Gastrocnemius medialis (tissue), 4 donors: ENCODE results near the gene GSK3B.

ENCODE experiments used
- POLR2A ChIP-seq, 2 donors: fragments of 450-650 bp; IDR thresholded peaks; one replicate each; pipeline ENCODE4 v1.6.1; 2017; ENCODE audit warnings: antibody characterized with exemption in 2 of 2, mild to moderate bottlenecking in 2 of 2, moderate library complexity in 2 of 2
- TF ChIP-seq, protein P1 (sequence below), 5 experiments: fragments of 450-650 bp in 3 of 5; fragments of 200-600 bp in 2 of 5; sonication (generic) in 2 of 5; IDR thresholded peaks in 4 of 5; conservative IDR thresholded peaks in 1 of 5; 1 replicate in 4 of 5; 2 replicates in 1 of 5; pipeline ENCODE4 v1.5.1; 2016 to 2019; ENCODE audit warnings: antibody characterized with exemption in 5 of 5, mild to moderate bottlenecking in 3 of 5, moderate library complexity in 3 of 5

DNA sequence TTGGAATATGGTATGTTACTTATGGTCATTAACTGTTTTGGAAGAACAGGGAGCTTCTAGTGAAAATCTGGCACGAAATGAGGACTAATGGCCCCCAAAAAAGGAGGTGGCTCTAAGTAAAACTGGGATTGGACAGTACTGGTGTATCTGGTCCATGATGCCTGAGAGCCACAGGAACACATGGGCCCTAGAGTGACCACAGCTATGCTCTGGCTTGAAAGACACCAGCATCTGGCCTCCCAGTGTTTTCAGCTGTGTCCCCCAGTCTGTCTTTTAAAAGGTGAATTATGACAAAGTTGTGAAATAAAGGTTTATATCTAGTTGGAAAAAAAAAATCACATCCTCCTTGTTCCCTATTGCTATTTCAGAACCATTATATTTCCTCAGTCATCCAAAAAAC is 64.5 kb downstream of the GSK3B start:
- TF ChIP-seq, protein P1, sequence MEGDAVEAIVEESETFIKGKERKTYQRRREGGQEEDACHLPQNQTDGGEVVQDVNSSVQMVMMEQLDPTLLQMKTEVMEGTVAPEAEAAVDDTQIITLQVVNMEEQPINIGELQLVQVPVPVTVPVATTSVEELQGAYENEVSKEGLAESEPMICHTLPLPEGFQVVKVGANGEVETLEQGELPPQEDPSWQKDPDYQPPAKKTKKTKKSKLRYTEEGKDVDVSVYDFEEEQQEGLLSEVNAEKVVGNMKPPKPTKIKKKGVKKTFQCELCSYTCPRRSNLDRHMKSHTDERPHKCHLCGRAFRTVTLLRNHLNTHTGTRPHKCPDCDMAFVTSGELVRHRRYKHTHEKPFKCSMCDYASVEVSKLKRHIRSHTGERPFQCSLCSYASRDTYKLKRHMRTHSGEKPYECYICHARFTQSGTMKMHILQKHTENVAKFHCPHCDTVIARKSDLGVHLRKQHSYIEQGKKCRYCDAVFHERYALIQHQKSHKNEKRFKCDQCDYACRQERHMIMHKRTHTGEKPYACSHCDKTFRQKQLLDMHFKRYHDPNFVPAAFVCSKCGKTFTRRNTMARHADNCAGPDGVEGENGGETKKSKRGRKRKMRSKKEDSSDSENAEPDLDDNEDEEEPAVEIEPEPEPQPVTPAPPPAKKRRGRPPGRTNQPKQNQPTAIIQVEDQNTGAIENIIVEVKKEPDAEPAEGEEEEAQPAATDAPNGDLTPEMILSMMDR (IDR thresholded peaks at IDR 0.05 in 4 of 5, conservative IDR thresholded peaks at IDR 0.05 in 1 of 5): no peak
- TF ChIP-seq POLR2A (IDR thresholded peaks at IDR 0.05): no peak
